A549 (cell line): Measurements from ENCODE around the gene CHADL. TPM values are rescaled to one million over a fixed set of nuclear protein-coding genes. Genes with fewer than 3 reads are reported as not detected.

Source experiments
- ATAC-seq, 2 experiments: fragments of 200-7000 bp in 1 of 2; fragments of >200 bp in 1 of 2; cut with Nextera tagmentation in 1 of 2; cut with Tn5 transposase in 1 of 2; 3 replicates each; pipeline versions ENCODE4 v1.8.0 to v1.9.1; 2018 to 2020; ENCODE audit warnings: mild to moderate bottlenecking in 1 of 2, moderate library complexity in 1 of 2
- CTCF ChIA-PET: fragments of 300-600 bp; sonication (Branson Sonifier 250); formaldehyde crosslinking; extraction: SDS; loops from one replicate; lab custom pipeline; 2021; ENCODE audit warnings: antibody characterized with exemption, inconsistent platforms; lab: Yijun Ruan, JAX
- POLR2A ChIA-PET: fragments of 350-600 bp; formaldehyde crosslinking; extraction: SDS; loops from one replicate; lab custom pipeline; 2021; ENCODE audit warnings: antibody characterized with exemption, inconsistent platforms; lab: Yijun Ruan, JAX
- DNase-seq, 2 experiments: peaks; one replicate each; pipeline versions ENCODE4 v3.0.0 to v3.0.0-alpha.2; 2011 to 2016; ENCODE audit warnings: low read depth in 1 of 2, low spot score in 1 of 2
- FAIRE-seq: peaks from 2 replicates; lab custom pipeline; 2011; peaks lifted over from hg19 to GRCh38; lab: Jason Lieb, UNC
- H3K27ac ChIP-seq, 2 experiments: fragments of >200 bp; sonication (Bioruptor Twin); formaldehyde crosslinking; 3 replicates each; pipeline ENCODE4 v1.5.1; 2016 to 2017
- H3K4me1 ChIP-seq: fragments of >200 bp; sonication (Bioruptor Twin); formaldehyde crosslinking; 3 replicates; pipeline ENCODE4 v1.6.1; 2016
- H3K4me2 ChIP-seq: fragments of >200 bp; sonication (Bioruptor Twin); formaldehyde crosslinking; 3 replicates; pipeline ENCODE4 v1.6.1; 2016
- H3K4me3 ChIP-seq: fragments of >200 bp; sonication (Bioruptor Twin); formaldehyde crosslinking; 3 replicates; pipeline ENCODE4 v1.5.1; 2016
- H3K9me3 ChIP-seq: fragments of >200 bp; sonication (Bioruptor Twin); formaldehyde crosslinking; 3 replicates; pipeline ENCODE4 v1.6.1; 2016
- BCL3 ChIP-seq: fragments of >200 bp; sonication (Bioruptor Twin); formaldehyde crosslinking; IDR thresholded peaks from 3 replicates; pipeline ENCODE4 v1.6.1; 2016
- BHLHE40 ChIP-seq: IDR thresholded peaks from 2 replicates; pipeline ENCODE4 v1.6.1; 2012; ENCODE audit warnings: low read depth, low read length, inconsistent platforms
- CBX8 ChIP-seq: fragments of 200-600 bp; sonication (generic); IDR thresholded peaks from 2 replicates; pipeline ENCODE4 v1.6.1; 2016
- CTCF ChIP-seq: fragments of >200 bp; sonication (Bioruptor Twin); formaldehyde crosslinking; IDR thresholded peaks from 3 replicates; pipeline ENCODE4 v1.5.1; 2016
- EHMT2 ChIP-seq: fragments of 200-600 bp; sonication (generic); IDR thresholded peaks from 2 replicates; pipeline ENCODE4 v1.6.1; 2016; ENCODE audit warnings: antibody characterized with exemption, low read depth, mild to moderate bottlenecking, moderate library complexity
- EP300 ChIP-seq, 2 experiments: fragments of >200 bp; sonication (Bioruptor Twin); formaldehyde crosslinking; IDR thresholded peaks; 2 replicates in 1 of 2; 3 replicates in 1 of 2; pipeline ENCODE4 v1.6.1; 2016 to 2017
- FOSB ChIP-seq: fragments of 250-450 bp; sonication (Bioruptor Pico); IDR thresholded peaks from 2 replicates; pipeline ENCODE4 v1.5.0; 2020; ENCODE audit warnings: mild to moderate bottlenecking, moderate library complexity
- HEYL ChIP-seq: fragments of 250-450 bp; sonication (Bioruptor Pico); IDR thresholded peaks from 2 replicates; pipeline ENCODE4 v1.8.0; 2021; ENCODE audit warnings: mild to moderate bottlenecking, moderate library complexity
- HMGXB4 ChIP-seq: fragments of 250-450 bp; sonication (Bioruptor Pico); IDR thresholded peaks from 2 replicates; pipeline ENCODE4 v1.5.0; 2021; ENCODE audit warnings: mild to moderate bottlenecking, moderate library complexity, borderline replicate concordance
- HOXA7 ChIP-seq: fragments of 250-450 bp; sonication (Bioruptor Pico); IDR thresholded peaks from 2 replicates; pipeline ENCODE4 v1.5.0; 2020; ENCODE audit warnings: mild to moderate bottlenecking, moderate library complexity
- HOXB13 ChIP-seq: fragments of 250-450 bp; sonication (Bioruptor Pico); IDR thresholded peaks from 2 replicates; pipeline ENCODE4 v1.5.0; 2020; ENCODE audit warnings: low read depth, mild to moderate bottlenecking, moderate library complexity
- KDM5A ChIP-seq: fragments of 200-600 bp; sonication (generic); IDR thresholded peaks from 2 replicates; pipeline ENCODE4 v1.6.1; 2016; ENCODE audit warnings: antibody characterized with exemption, mild to moderate bottlenecking
- MAFK ChIP-seq: fragments of 450-650 bp; IDR thresholded peaks from 2 replicates; pipeline ENCODE4 v1.6.1; 2014; ENCODE audit not compliant: partially characterized antibody
- MYC ChIP-seq: IDR thresholded peaks from 2 replicates; pipeline ENCODE4 v1.6.1; 2012; ENCODE audit warnings: mild to moderate bottlenecking, inconsistent platforms, low read length, improper control_type of control experiment, borderline replicate concordance
- NPAS2 ChIP-seq: fragments of 250-450 bp; sonication (Bioruptor Pico); IDR thresholded peaks from 2 replicates; pipeline ENCODE4 v1.8.0; 2022; ENCODE audit warnings: mild to moderate bottlenecking, moderate library complexity, borderline replicate concordance
- RCOR1 ChIP-seq: fragments of 150-350 bp; IDR thresholded peaks from 2 replicates; pipeline ENCODE4 v1.6.1; 2014; ENCODE audit warnings: antibody characterized with exemption, low read length, low read depth
- REST ChIP-seq: fragments of 200-600 bp; sonication (generic); IDR thresholded peaks from 2 replicates; pipeline ENCODE4 v1.6.1; 2016; ENCODE audit warnings: antibody characterized with exemption, mild to moderate bottlenecking, moderate library complexity
- SMC3 ChIP-seq: fragments of >200 bp; sonication (Bioruptor Twin); formaldehyde crosslinking; IDR thresholded peaks from 3 replicates; pipeline ENCODE4 v1.6.1; 2018; ENCODE audit warnings: inconsistent platforms
- SREBF2 ChIP-seq: fragments of 450-650 bp; IDR thresholded peaks from 2 replicates; pipeline ENCODE4 v1.6.1; 2014; ENCODE audit warnings: mild to moderate bottlenecking, moderate library complexity
- TFCP2L1 ChIP-seq: fragments of 250-450 bp; sonication (Bioruptor Pico); IDR thresholded peaks from 2 replicates; pipeline ENCODE4 v1.5.0; 2021; ENCODE audit warnings: mild to moderate bottlenecking
- WGBS: methylation state at CpG from one replicate; pipeline ENCODE4 v1.1.6; 2017; ENCODE audit errors: missing lambda C conversion rate; 5-methylcytosine and 5-hydroxymethylcytosine counted together
- polyA plus RNA-seq, 4 experiments: library from polyadenylated mRNA; depleted of rRNA in 3 of 4; stranded (reverse); fragments of >200 nt; fragmentation: RNase III in 1 of 4; extraction: RNeasy Plus Mini Kit Qiagen cat#74134 plus additional on column Dnase treatment in 1 of 4; gene quantifications; 2 replicates in 3 of 4; 3 replicates in 1 of 4; pipeline ENCODE4 v1.2.3, GENCODE V29; 2011 to 2017

The CHADL gene
- polyA plus RNA-seq, 2 of the 4 experiments (the other 2 are of a cell fraction): not detected

GRCh38 chr22:41263704-41264103 lies 23.0 kb upstream of the CHADL start:
- ATAC-seq (peak; percentile 24 to 55; a peak in 1 of 6 replicates), FAIRE-seq (no peak), DNase-seq (no peak)
- H3K4me2 ChIP-seq: no peak overlapping the region
- no peaks in the 10 kb centered on the region for H3K4me1 ChIP-seq
- no peaks in the 10 kb centered on the region for H3K9me3 ChIP-seq
- CTCF ChIA-PET: no interaction called here
- H3K4me3 ChIP-seq: no peak overlapping the region
- POLR2A ChIA-PET: no interaction called here
- H3K27ac ChIP-seq: peak overlapping the region in 1 of 2 experiments; percentile 58; a peak in 1 of 6 replicates
- 80% methylated on average over 2 of the region's 2 CpGs for WGBS
- TF ChIP-seq MAFK: peak; percentile 13
- TF ChIP-seq MYC: no peak
- TF ChIP-seq, all 56 proteins: peak for 1

- 96% methylated on average over 15 of the region's 15 CpGs for WGBS
- FAIRE-seq (no peak), ATAC-seq (no peak), DNase-seq (no peak)
- TF ChIP-seq EP300 (IDR thresholded peaks at IDR 0.05) (no peak), CBX8 (no peak), BCL3 (no peak), SREBF2 (no peak), BHLHE40 (no peak), KDM5A (no peak), HEYL (CRISPR knock-in tag) (no peak), CTCF (no peak), NPAS2 (no peak), RCOR1 (no peak), HOXB13 (CRISPR knock-in tag) (no peak), HOXA7 (CRISPR knock-in tag) (no peak)
- CTCF ChIA-PET: no interaction called here
- Histone ChIP-seq H3K4me3 (no peak overlapping the region), H3K9me3 (no peaks in the 10 kb centered on the region), H3K4me2 (no peak overlapping the region), H3K27ac (no peak overlapping the region), H3K4me1 (peaks cover 7% of the 10 kb centered on the region)
- POLR2A ChIA-PET: no interaction called here
Observed at GRCh38 chr22:41262250-41262765, 21.6 kb upstream of the CHADL start.

GRCh38 chr22:41261541-41262249 lies 21.0 kb upstream of the CHADL start:
- CTCF ChIA-PET: no interaction called here
- Histone ChIP-seq H3K27ac (no peak overlapping the region), H3K4me2 (no peak overlapping the region), H3K4me3 (no peak overlapping the region), H3K9me3 (no peaks in the 10 kb centered on the region), H3K4me1 (peaks cover 13% of the 10 kb centered on the region)
- DNase-seq: no peak
- POLR2A ChIA-PET: no interaction called here
- 85% methylated on average over 12 of the region's 12 CpGs for WGBS
- no peak for FAIRE-seq
- ATAC-seq: no peak
- TF ChIP-seq HMGXB4 (CRISPR knock-in tag) (no peak), FOSB (CRISPR knock-in tag) (no peak), CTCF (no peak), SMC3 (no peak), TFCP2L1 (no peak), REST (no peak), KDM5A (no peak), EHMT2 (no peak), BCL3 (no peak)
